GM12878 (cell line): ENCODE measurements around the gene SERTAD2. TPM values are rescaled to one million over a fixed set of nuclear protein-coding genes. Genes with fewer than 3 reads are reported as not detected.
A peak's percentile ranks its signal among the peaks of the same experiment; 100 is the strongest.

Experiments used
- DPF2 ChIP-seq: fragments of 450-650 bp; IDR thresholded peaks from 2 replicates; pipeline ENCODE4 v1.6.1; 2017; ENCODE audit warnings: mild to moderate bottlenecking
- GATAD2B ChIP-seq: fragments of 450-650 bp; conservative IDR thresholded peaks from 2 replicates; pipeline ENCODE4 v1.6.1; 2017; ENCODE audit warnings: low read depth, mild to moderate bottlenecking, moderate library complexity
- IKZF2 ChIP-seq, 2 experiments: fragments of 450-650 bp; IDR thresholded peaks; 2 replicates each; pipeline ENCODE4 v1.6.1; 2017; ENCODE audit warnings: mild to moderate bottlenecking in 2 of 2, moderate library complexity in 2 of 2
- JUNB ChIP-seq: IDR thresholded peaks from 2 replicates; pipeline ENCODE4 v1.6.1; 2016; ENCODE audit warnings: antibody characterized with exemption, mild to moderate bottlenecking
- MTA2 ChIP-seq: fragments of 450-650 bp; IDR thresholded peaks from 2 replicates; pipeline ENCODE4 v1.6.1; 2016; ENCODE audit warnings: low read depth, mild to moderate bottlenecking, moderate library complexity
- MXI1 ChIP-seq: fragments of 150-350 bp; IDR thresholded peaks from 2 replicates; pipeline ENCODE4 v1.6.1; 2011; ENCODE audit warnings: low read depth, mild to moderate bottlenecking, inconsistent platforms, low read length, improper control_type of control experiment
- MYB ChIP-seq: fragments of 150-350 bp; IDR thresholded peaks from 2 replicates; pipeline ENCODE4 v1.6.1; 2014; ENCODE audit warnings: mild to moderate bottlenecking, low read depth, low read length, borderline replicate concordance
- NFIC ChIP-seq: IDR thresholded peaks from 2 replicates; pipeline ENCODE4 v1.6.1; 2012; ENCODE audit warnings: low read depth, mild to moderate bottlenecking, inconsistent platforms, low read length, moderate library complexity
- PAX8 ChIP-seq: fragments of 450-650 bp; IDR thresholded peaks from 2 replicates; pipeline ENCODE4 v1.6.1; 2017; ENCODE audit warnings: mild to moderate bottlenecking, moderate library complexity
- SP1 ChIP-seq: IDR thresholded peaks from one replicate; pipeline ENCODE4 v1.6.1; 2011; ENCODE audit warnings: low read depth, low read length
- SPI1 ChIP-seq: IDR thresholded peaks from 2 replicates; pipeline ENCODE4 v1.6.1; 2011; ENCODE audit warnings: low read depth, mild to moderate bottlenecking, low read length, moderate library complexity, borderline replicate concordance; ENCODE audit not compliant: insufficient read depth
- SREBF1 ChIP-seq: IDR thresholded peaks from 2 replicates; pipeline ENCODE4 v1.6.1; 2012; ENCODE audit warnings: mild to moderate bottlenecking, low read length
- TBL1XR1 ChIP-seq: IDR thresholded peaks from 2 replicates; pipeline ENCODE4 v1.6.1; 2012; ENCODE audit warnings: low read depth, low read length, improper control_type of control experiment
- ZBED1 ChIP-seq: IDR thresholded peaks from 2 replicates; pipeline ENCODE4 v1.6.1; 2016; ENCODE audit warnings: borderline replicate concordance
- polyA plus RNA-seq, 11 experiments: library from polyadenylated mRNA; depleted of rRNA in 4 of 11; unstranded in 6 of 11; stranded (reverse) in 5 of 11; fragments of >200 nt; fragmentation: Nextera tagmentation in 4 of 11; fragmentation: Illumina TruSeq in 1 of 11; extraction: Ambion mirVana in 4 of 11; extraction: Trizol in 1 of 11; gene quantifications; 1 replicate in 1 of 11; 2 replicates in 10 of 11; pipeline versions ENCODE4 v1.2.1 to v1.2.3, GENCODE V29; 2011 to 2016; ENCODE audit warnings: inconsistent platforms in 2 of 11, missing spikeins in 2 of 11, low read depth in 1 of 11
- total RNA-seq, 4 experiments: library from RNA; depleted of rRNA in 3 of 4; stranded (reverse); fragments of >200 nt in 3 of 4; fragmentation: Illumina TruSeq in 1 of 4; extraction: Trizol in 1 of 4; gene quantifications; 2 replicates each; pipeline versions ENCODE4 v1.2.1 to v1.2.3, GENCODE V29; 2013 to 2021
- TF ChIP-seq, protein P1 (sequence below): fragments of 450-650 bp; IDR thresholded peaks from 2 replicates; pipeline ENCODE4 v1.6.1; 2017; ENCODE audit warnings: mild to moderate bottlenecking, moderate library complexity
- TF ChIP-seq, protein P2 (sequence below): fragments of 450-650 bp; IDR thresholded peaks from 2 replicates; pipeline ENCODE4 v1.6.1; 2017; ENCODE audit warnings: mild to moderate bottlenecking, moderate library complexity
- TF ChIP-seq, protein P3 (sequence below): fragments of 450-650 bp; formaldehyde crosslinking; IDR thresholded peaks from 2 replicates; pipeline ENCODE4 v1.4.0; 2020; ENCODE audit warnings: mild to moderate bottlenecking, moderate library complexity
- TF ChIP-seq, protein P4 (sequence below): fragments of 450-650 bp; IDR thresholded peaks from 2 replicates; pipeline ENCODE4 v1.6.1; 2014; ENCODE audit warnings: mild to moderate bottlenecking

Gene SERTAD2
- total and polyA plus RNA-seq, 10 of the 15 experiments (the other 5 are each of a cell fraction or from before 2014, with no cell fraction given), result 7.9 to 28.7 (median 20.1) TPM

DNA sequence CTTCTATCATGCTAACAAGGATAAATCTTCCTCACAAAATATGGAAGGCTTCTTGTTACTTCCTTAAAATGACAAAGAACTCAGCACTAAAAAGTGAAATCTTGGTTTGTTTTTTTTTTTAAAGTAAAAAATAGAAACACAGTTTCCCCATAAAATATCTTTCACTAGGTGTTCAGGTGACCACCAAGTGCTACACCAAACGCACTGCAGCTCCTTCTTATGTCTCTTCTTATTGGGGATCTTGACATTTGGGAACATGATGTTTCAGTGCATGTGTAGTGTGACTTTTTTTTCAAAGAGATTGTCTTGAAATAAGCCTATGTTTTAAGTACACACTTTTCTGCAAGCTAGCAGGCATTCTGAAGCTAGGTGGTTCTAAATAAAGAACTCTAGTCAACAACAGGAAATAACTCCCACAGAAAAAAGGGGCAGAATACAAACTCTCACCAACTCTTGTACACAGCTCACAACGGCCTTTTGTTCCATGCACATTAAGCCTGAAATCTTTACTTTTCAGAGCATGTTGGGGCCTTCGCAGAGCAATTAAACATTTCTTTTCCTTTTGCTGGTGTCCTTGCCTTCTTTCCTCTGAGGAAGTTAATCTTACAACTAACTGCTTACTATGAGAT is 13.2 kb upstream of the SERTAD2 start (continued):
- TF ChIP-seq JUNB (0 out of 2 replicates have a peak, but pooled peaks have one; percentile 12), SREBF1 (no peak), MTA2 (no peak), NFIC (peak; percentile 61), MYB (no peak), SPI1 (no peak), TBL1XR1 (peak; percentile 40; the same call in 1 of the 2 replicates), MXI1 (0 out of 2 replicates have a peak, but pooled peaks have one; percentile 56), GATAD2B (no peak), SP1 (no peak), PAX8 (no peak), ZBED1 (no peak), DPF2 (no peak), IKZF2 (IDR thresholded peaks at IDR 0.05) (peak in 1 of 2 experiments; percentile 42; a peak in 2 of 4 replicates)
- TF ChIP-seq, protein P1, sequence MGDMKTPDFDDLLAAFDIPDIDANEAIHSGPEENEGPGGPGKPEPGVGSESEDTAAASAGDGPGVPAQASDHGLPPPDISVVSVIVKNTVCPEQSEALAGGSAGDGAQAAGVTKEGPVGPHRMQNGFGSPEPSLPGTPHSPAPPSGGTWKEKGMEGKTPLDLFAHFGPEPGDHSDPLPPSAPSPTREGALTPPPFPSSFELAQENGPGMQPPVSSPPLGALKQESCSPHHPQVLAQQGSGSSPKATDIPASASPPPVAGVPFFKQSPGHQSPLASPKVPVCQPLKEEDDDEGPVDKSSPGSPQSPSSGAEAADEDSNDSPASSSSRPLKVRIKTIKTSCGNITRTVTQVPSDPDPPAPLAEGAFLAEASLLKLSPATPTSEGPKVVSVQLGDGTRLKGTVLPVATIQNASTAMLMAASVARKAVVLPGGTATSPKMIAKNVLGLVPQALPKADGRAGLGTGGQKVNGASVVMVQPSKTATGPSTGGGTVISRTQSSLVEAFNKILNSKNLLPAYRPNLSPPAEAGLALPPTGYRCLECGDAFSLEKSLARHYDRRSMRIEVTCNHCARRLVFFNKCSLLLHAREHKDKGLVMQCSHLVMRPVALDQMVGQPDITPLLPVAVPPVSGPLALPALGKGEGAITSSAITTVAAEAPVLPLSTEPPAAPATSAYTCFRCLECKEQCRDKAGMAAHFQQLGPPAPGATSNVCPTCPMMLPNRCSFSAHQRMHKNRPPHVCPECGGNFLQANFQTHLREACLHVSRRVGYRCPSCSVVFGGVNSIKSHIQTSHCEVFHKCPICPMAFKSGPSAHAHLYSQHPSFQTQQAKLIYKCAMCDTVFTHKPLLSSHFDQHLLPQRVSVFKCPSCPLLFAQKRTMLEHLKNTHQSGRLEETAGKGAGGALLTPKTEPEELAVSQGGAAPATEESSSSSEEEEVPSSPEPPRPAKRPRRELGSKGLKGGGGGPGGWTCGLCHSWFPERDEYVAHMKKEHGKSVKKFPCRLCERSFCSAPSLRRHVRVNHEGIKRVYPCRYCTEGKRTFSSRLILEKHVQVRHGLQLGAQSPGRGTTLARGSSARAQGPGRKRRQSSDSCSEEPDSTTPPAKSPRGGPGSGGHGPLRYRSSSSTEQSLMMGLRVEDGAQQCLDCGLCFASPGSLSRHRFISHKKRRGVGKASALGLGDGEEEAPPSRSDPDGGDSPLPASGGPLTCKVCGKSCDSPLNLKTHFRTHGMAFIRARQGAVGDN, result 0 out of 2 replicates have a peak, but pooled peaks have one; percentile 39
- TF ChIP-seq, protein P2, sequence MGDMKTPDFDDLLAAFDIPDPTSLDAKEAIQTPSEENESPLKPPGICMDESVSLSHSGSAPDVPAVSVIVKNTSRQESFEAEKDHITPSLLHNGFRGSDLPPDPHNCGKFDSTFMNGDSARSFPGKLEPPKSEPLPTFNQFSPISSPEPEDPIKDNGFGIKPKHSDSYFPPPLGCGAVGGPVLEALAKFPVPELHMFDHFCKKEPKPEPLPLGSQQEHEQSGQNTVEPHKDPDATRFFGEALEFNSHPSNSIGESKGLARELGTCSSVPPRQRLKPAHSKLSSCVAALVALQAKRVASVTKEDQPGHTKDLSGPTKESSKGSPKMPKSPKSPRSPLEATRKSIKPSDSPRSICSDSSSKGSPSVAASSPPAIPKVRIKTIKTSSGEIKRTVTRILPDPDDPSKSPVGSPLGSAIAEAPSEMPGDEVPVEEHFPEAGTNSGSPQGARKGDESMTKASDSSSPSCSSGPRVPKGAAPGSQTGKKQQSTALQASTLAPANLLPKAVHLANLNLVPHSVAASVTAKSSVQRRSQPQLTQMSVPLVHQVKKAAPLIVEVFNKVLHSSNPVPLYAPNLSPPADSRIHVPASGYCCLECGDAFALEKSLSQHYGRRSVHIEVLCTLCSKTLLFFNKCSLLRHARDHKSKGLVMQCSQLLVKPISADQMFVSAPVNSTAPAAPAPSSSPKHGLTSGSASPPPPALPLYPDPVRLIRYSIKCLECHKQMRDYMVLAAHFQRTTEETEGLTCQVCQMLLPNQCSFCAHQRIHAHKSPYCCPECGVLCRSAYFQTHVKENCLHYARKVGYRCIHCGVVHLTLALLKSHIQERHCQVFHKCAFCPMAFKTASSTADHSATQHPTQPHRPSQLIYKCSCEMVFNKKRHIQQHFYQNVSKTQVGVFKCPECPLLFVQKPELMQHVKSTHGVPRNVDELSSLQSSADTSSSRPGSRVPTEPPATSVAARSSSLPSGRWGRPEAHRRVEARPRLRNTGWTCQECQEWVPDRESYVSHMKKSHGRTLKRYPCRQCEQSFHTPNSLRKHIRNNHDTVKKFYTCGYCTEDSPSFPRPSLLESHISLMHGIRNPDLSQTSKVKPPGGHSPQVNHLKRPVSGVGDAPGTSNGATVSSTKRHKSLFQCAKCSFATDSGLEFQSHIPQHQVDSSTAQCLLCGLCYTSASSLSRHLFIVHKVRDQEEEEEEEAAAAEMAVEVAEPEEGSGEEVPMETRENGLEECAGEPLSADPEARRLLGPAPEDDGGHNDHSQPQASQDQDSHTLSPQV, result no peak
- TF ChIP-seq, protein P3, sequence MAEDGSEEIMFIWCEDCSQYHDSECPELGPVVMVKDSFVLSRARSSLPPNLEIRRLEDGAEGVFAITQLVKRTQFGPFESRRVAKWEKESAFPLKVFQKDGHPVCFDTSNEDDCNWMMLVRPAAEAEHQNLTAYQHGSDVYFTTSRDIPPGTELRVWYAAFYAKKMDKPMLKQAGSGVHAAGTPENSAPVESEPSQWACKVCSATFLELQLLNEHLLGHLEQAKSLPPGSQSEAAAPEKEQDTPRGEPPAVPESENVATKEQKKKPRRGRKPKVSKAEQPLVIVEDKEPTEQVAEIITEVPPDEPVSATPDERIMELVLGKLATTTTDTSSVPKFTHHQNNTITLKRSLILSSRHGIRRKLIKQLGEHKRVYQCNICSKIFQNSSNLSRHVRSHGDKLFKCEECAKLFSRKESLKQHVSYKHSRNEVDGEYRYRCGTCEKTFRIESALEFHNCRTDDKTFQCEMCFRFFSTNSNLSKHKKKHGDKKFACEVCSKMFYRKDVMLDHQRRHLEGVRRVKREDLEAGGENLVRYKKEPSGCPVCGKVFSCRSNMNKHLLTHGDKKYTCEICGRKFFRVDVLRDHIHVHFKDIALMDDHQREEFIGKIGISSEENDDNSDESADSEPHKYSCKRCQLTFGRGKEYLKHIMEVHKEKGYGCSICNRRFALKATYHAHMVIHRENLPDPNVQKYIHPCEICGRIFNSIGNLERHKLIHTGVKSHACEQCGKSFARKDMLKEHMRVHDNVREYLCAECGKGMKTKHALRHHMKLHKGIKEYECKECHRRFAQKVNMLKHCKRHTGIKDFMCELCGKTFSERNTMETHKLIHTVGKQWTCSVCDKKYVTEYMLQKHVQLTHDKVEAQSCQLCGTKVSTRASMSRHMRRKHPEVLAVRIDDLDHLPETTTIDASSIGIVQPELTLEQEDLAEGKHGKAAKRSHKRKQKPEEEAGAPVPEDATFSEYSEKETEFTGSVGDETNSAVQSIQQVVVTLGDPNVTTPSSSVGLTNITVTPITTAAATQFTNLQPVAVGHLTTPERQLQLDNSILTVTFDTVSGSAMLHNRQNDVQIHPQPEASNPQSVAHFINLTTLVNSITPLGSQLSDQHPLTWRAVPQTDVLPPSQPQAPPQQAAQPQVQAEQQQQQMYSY (CRISPR knock-in tag), result no peak
- TF ChIP-seq, protein P4, sequence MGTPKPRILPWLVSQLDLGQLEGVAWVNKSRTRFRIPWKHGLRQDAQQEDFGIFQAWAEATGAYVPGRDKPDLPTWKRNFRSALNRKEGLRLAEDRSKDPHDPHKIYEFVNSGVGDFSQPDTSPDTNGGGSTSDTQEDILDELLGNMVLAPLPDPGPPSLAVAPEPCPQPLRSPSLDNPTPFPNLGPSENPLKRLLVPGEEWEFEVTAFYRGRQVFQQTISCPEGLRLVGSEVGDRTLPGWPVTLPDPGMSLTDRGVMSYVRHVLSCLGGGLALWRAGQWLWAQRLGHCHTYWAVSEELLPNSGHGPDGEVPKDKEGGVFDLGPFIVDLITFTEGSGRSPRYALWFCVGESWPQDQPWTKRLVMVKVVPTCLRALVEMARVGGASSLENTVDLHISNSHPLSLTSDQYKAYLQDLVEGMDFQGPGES, result no peak
